ENCODE data around the gene MCC.

Gene MCC

GRCh38 chr5:113105693-113106280 lies 382.5 kb downstream of the MCC start:
- H3K36me3 ChIP-seq (ENCODE audit: control insufficient read depth, insufficient read depth, low read length): peaks cover 3% of the 10 kb centered on the region
- H4K8ac ChIP-seq (ENCODE audit: low read depth, low read length): no peak overlapping the region
- H4K5ac ChIP-seq (ENCODE audit: low read length): no peak overlapping the region
- H3K27ac ChIP-seq (ENCODE audit: low read depth, low read length): no peak overlapping the region
- H3K79me1 ChIP-seq (ENCODE audit: low read length): peaks cover 25% of the 10 kb centered on the region
- no peak overlapping the region for H2BK15ac ChIP-seq (replicated peaks; ENCODE audit: low read depth)
- no peak overlapping the region for H3K4me2 ChIP-seq (ENCODE audit: low read length)
- no peak overlapping the region for H3K18ac ChIP-seq (ENCODE audit: low read length)
- no peak overlapping the region for H2AK5ac ChIP-seq (ENCODE audit: low read length)
- no peak overlapping the region for H2BK120ac ChIP-seq (ENCODE audit: low read depth, low read length)
- H3K9ac ChIP-seq (ENCODE audit: low read length): no peak overlapping the region
- H2BK5ac ChIP-seq (ENCODE audit: low read length): no peak overlapping the region
- H3K4me1 ChIP-seq (ENCODE audit: control insufficient read depth, low read depth, low read length): peaks cover 2% of the 10 kb centered on the region
- no peak overlapping the region for H3K56ac ChIP-seq (ENCODE audit: low read length)
- no peak for DNase-seq
- H3K27me3 ChIP-seq (ENCODE audit: insufficient read depth, low read length, poor library complexity): no peaks in the 10 kb centered on the region
- WGBS (ENCODE audit: extremely low coverage, insufficient coverage, low lambda C conversion rate): no CpG with 5 or more reads among the region's 5 CpGs
- no peak overlapping the region for H3K4me3 ChIP-seq (ENCODE audit: low read length)
- H3K23ac ChIP-seq (ENCODE audit: low read length): no peak overlapping the region
- H3K79me2 ChIP-seq (ENCODE audit: control insufficient read depth, insufficient read depth, low read length): peaks cover under 1% of the 10 kb centered on the region
- H3K4ac ChIP-seq (ENCODE audit: low read depth, low read length): no peak overlapping the region

- H2BK15ac ChIP-seq (replicated peaks; ENCODE audit: low read depth): no peak overlapping the region
- H3K4ac ChIP-seq (ENCODE audit: low read depth, low read length): no peak overlapping the region
- no peak overlapping the region for H3K23ac ChIP-seq (ENCODE audit: low read length)
- H3K36me3 ChIP-seq (ENCODE audit: control insufficient read depth, insufficient read depth, low read length): peaks cover 5% of the 10 kb centered on the region
- peaks cover 13% of the 10 kb centered on the region for H3K79me1 ChIP-seq (ENCODE audit: low read length)
- H4K8ac ChIP-seq (ENCODE audit: low read depth, low read length): no peak overlapping the region
- H3K27ac ChIP-seq (ENCODE audit: low read depth, low read length): no peak overlapping the region
- H2AK5ac ChIP-seq (ENCODE audit: low read length): no peak overlapping the region
- no peaks in the 10 kb centered on the region for H3K79me2 ChIP-seq (ENCODE audit: control insufficient read depth, insufficient read depth, low read length)
- no peak overlapping the region for H3K56ac ChIP-seq (ENCODE audit: low read length)
- H3K4me3 ChIP-seq (ENCODE audit: low read length): no peak overlapping the region
- peaks cover 2% of the 10 kb centered on the region for H3K4me1 ChIP-seq (ENCODE audit: control insufficient read depth, low read depth, low read length)
- no peak overlapping the region for H2BK120ac ChIP-seq (ENCODE audit: low read depth, low read length)
- H2BK5ac ChIP-seq (ENCODE audit: low read length): no peak overlapping the region
- H3K18ac ChIP-seq (ENCODE audit: low read length): no peak overlapping the region
- H3K27me3 ChIP-seq (ENCODE audit: insufficient read depth, low read length, poor library complexity): no peaks in the 10 kb centered on the region
- H3K4me2 ChIP-seq (ENCODE audit: low read length): no peak overlapping the region
- no CpG with 5 or more reads among the region's 3 CpGs for WGBS (ENCODE audit: extremely low coverage, insufficient coverage, low lambda C conversion rate)
- H4K5ac ChIP-seq (ENCODE audit: low read length): no peak overlapping the region
- H3K9ac ChIP-seq (ENCODE audit: low read length): no peak overlapping the region
- DNase-seq: no peak
Observed at GRCh38 chr5:113103330-113103729, 384.9 kb downstream of the MCC start.

- no peak overlapping the region for H4K5ac ChIP-seq (ENCODE audit: low read length)
- H3K4ac ChIP-seq (ENCODE audit: low read depth, low read length): no peak overlapping the region
- DNase-seq: no peak
- no peak overlapping the region for H3K18ac ChIP-seq (ENCODE audit: low read length)
- peaks cover 9% of the 10 kb centered on the region for H3K79me1 ChIP-seq (ENCODE audit: low read length)
- no peak overlapping the region for H3K56ac ChIP-seq (ENCODE audit: low read length)
- H3K23ac ChIP-seq (ENCODE audit: low read length): no peak overlapping the region
- no CpG with 5 or more reads among the region's 1 CpG for WGBS (ENCODE audit: extremely low coverage, insufficient coverage, low lambda C conversion rate)
- no peak overlapping the region for H3K4me3 ChIP-seq (ENCODE audit: low read length)
- no peak overlapping the region for H2BK15ac ChIP-seq (replicated peaks; ENCODE audit: low read depth)
- peaks cover 5% of the 10 kb centered on the region for H3K36me3 ChIP-seq (ENCODE audit: control insufficient read depth, insufficient read depth, low read length)
- H3K9ac ChIP-seq (ENCODE audit: low read length): no peak overlapping the region
- H3K79me2 ChIP-seq (ENCODE audit: control insufficient read depth, insufficient read depth, low read length): no peaks in the 10 kb centered on the region
- H2BK120ac ChIP-seq (ENCODE audit: low read depth, low read length): no peak overlapping the region
- H3K4me2 ChIP-seq (ENCODE audit: low read length): no peak overlapping the region
- H3K27me3 ChIP-seq (ENCODE audit: insufficient read depth, low read length, poor library complexity): no peaks in the 10 kb centered on the region
- no peak overlapping the region for H4K8ac ChIP-seq (ENCODE audit: low read depth, low read length)
- no peak overlapping the region for H3K27ac ChIP-seq (ENCODE audit: low read depth, low read length)
- no peak overlapping the region for H2AK5ac ChIP-seq (ENCODE audit: low read length)
- H3K4me1 ChIP-seq (ENCODE audit: control insufficient read depth, low read depth, low read length): peaks cover 2% of the 10 kb centered on the region
- H2BK5ac ChIP-seq (ENCODE audit: low read length): no peak overlapping the region
Observed at GRCh38 chr5:113102121-113102531, 386.1 kb downstream of the MCC start.

- no peak overlapping the region for H3K4me2 ChIP-seq (ENCODE audit: low read length)
- no peak overlapping the region for H3K27ac ChIP-seq (ENCODE audit: low read depth, low read length)
- no peak overlapping the region for H2BK5ac ChIP-seq (ENCODE audit: low read length)
- WGBS (ENCODE audit: extremely low coverage, insufficient coverage, low lambda C conversion rate): no CpG with 5 or more reads among the region's 2 CpGs
- H3K4me3 ChIP-seq (ENCODE audit: low read length): no peak overlapping the region
- no peak for DNase-seq
- H2BK15ac ChIP-seq (replicated peaks; ENCODE audit: low read depth): no peak overlapping the region
- H3K18ac ChIP-seq (ENCODE audit: low read length): no peak overlapping the region
- H2AK5ac ChIP-seq (ENCODE audit: low read length): no peak overlapping the region
- no peak overlapping the region for H2BK120ac ChIP-seq (ENCODE audit: low read depth, low read length)
- no peak overlapping the region for H4K5ac ChIP-seq (ENCODE audit: low read length)
- no peak overlapping the region for H3K56ac ChIP-seq (ENCODE audit: low read length)
- H3K23ac ChIP-seq (ENCODE audit: low read length): no peak overlapping the region
- H3K36me3 ChIP-seq (ENCODE audit: control insufficient read depth, insufficient read depth, low read length): peaks cover 9% of the 10 kb centered on the region
- no peak overlapping the region for H3K4ac ChIP-seq (ENCODE audit: low read depth, low read length)
- no peak overlapping the region for H4K8ac ChIP-seq (ENCODE audit: low read depth, low read length)
- H3K9ac ChIP-seq (ENCODE audit: low read length): no peak overlapping the region
- peaks cover 9% of the 10 kb centered on the region for H3K79me1 ChIP-seq (ENCODE audit: low read length)
- H3K27me3 ChIP-seq (ENCODE audit: insufficient read depth, low read length, poor library complexity): no peaks in the 10 kb centered on the region
- H3K4me1 ChIP-seq (ENCODE audit: control insufficient read depth, low read depth, low read length): no peaks in the 10 kb centered on the region
- H3K79me2 ChIP-seq (ENCODE audit: control insufficient read depth, insufficient read depth, low read length): no peaks in the 10 kb centered on the region
Observed at GRCh38 chr5:113100981-113101380, 387.3 kb downstream of the MCC start.

GRCh38 chr5:113099822-113100221 lies 388.4 kb downstream of the MCC start:
- Histone ChIP-seq H3K4me2 (ENCODE audit: low read length) (no peak overlapping the region), H4K5ac (ENCODE audit: low read length) (no peak overlapping the region), H3K4me3 (ENCODE audit: low read length) (no peak overlapping the region), H3K9ac (ENCODE audit: low read length) (no peak overlapping the region), H3K36me3 (ENCODE audit: control insufficient read depth, insufficient read depth, low read length) (peaks cover 9% of the 10 kb centered on the region), H2AK5ac (ENCODE audit: low read length) (no peak overlapping the region), H3K79me1 (ENCODE audit: low read length) (peaks cover 3% of the 10 kb centered on the region), H2BK5ac (ENCODE audit: low read length) (no peak overlapping the region), H3K4me1 (ENCODE audit: control insufficient read depth, low read depth, low read length) (no peaks in the 10 kb centered on the region), H3K56ac (ENCODE audit: low read length) (no peak overlapping the region), H2BK120ac (ENCODE audit: low read depth, low read length) (no peak overlapping the region), H4K8ac (ENCODE audit: low read depth, low read length) (no peak overlapping the region), H3K23ac (ENCODE audit: low read length) (no peak overlapping the region), H2BK15ac (replicated peaks; ENCODE audit: low read depth) (no peak overlapping the region), H3K18ac (ENCODE audit: low read length) (no peak overlapping the region), H3K27me3 (ENCODE audit: insufficient read depth, low read length, poor library complexity) (no peaks in the 10 kb centered on the region), H3K27ac (ENCODE audit: low read depth, low read length) (no peak overlapping the region), H3K4ac (ENCODE audit: low read depth, low read length) (no peak overlapping the region), H3K79me2 (ENCODE audit: control insufficient read depth, insufficient read depth, low read length) (no peaks in the 10 kb centered on the region)
- WGBS (ENCODE audit: extremely low coverage, insufficient coverage, low lambda C conversion rate): no CpG with 5 or more reads among the region's 4 CpGs
- no peak for DNase-seq

- no peak overlapping the region for H4K5ac ChIP-seq (ENCODE audit: low read length)
- H3K79me1 ChIP-seq (ENCODE audit: low read length): peaks cover 3% of the 10 kb centered on the region
- no peak overlapping the region for H2BK120ac ChIP-seq (ENCODE audit: low read depth, low read length)
- no peak overlapping the region for H3K4ac ChIP-seq (ENCODE audit: low read depth, low read length)
- no peak overlapping the region for H2BK5ac ChIP-seq (ENCODE audit: low read length)
- no CpG with 5 or more reads among the region's 3 CpGs for WGBS (ENCODE audit: extremely low coverage, insufficient coverage, low lambda C conversion rate)
- H2BK15ac ChIP-seq (replicated peaks; ENCODE audit: low read depth): no peak overlapping the region
- H3K27ac ChIP-seq (ENCODE audit: low read depth, low read length): no peak overlapping the region
- no peak overlapping the region for H3K4me2 ChIP-seq (ENCODE audit: low read length)
- H3K27me3 ChIP-seq (ENCODE audit: insufficient read depth, low read length, poor library complexity): no peaks in the 10 kb centered on the region
- H3K4me3 ChIP-seq (ENCODE audit: low read length): no peak overlapping the region
- no peak overlapping the region for H3K18ac ChIP-seq (ENCODE audit: low read length)
- no peak overlapping the region for H3K9ac ChIP-seq (ENCODE audit: low read length)
- no peak overlapping the region for H2AK5ac ChIP-seq (ENCODE audit: low read length)
- peaks cover 9% of the 10 kb centered on the region for H3K36me3 ChIP-seq (ENCODE audit: control insufficient read depth, insufficient read depth, low read length)
- no peaks in the 10 kb centered on the region for H3K4me1 ChIP-seq (ENCODE audit: control insufficient read depth, low read depth, low read length)
- no peak overlapping the region for H3K56ac ChIP-seq (ENCODE audit: low read length)
- no peak overlapping the region for H4K8ac ChIP-seq (ENCODE audit: low read depth, low read length)
- DNase-seq: no peak
- no peaks in the 10 kb centered on the region for H3K79me2 ChIP-seq (ENCODE audit: control insufficient read depth, insufficient read depth, low read length)
- no peak overlapping the region for H3K23ac ChIP-seq (ENCODE audit: low read length)
Observed at GRCh38 chr5:113098378-113098777, 389.9 kb downstream of the MCC start.

All from mesendoderm (in vitro differentiated cells).